HG03139 (cell line): ENCODE results near the gene RBMS2.

ENCODE experiments used
- ATAC-seq: cut with Tn5 transposase; IDR thresholded peaks from one replicate; pipeline ENCODE4 v1.9.1; 2021; ENCODE audit not compliant: unreplicated experiment

Gene RBMS2

DNA sequence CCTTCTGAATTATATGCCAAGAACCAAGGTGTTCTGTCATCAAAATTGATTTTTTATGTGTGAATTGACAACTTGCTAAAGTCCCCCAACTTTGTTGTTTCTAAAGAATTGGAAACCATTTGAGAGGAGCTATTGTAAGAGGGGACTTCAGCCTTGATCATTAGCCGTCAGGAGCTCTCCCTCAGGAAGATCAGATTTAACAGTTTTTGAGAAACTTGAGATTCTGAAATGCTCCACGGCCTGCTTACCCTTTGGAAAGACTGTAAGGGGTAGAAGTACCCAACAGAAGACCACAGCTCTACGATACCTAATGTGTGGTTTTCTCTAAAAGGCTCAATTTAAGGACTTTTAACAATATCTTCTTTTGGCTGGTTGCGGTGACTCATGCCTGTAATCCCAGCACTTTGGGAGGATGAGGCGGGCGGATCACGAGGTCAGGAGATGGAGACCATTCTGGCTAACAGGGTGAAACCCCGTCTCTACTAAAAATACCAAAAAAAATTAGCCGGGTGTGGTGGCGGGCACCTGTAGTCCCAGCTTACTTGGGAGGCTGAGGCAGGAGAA, 57.4 kb downstream of the RBMS2 start:
- no peak for ATAC-seq

GRCh38 chr12:56581418-56582145, 60.0 kb downstream of the RBMS2 start:
- ATAC-seq: no peak

GRCh38 chr12:56585098-56585497, 63.5 kb downstream of the RBMS2 start:
- no peak for ATAC-seq

GRCh38 chr12:56589783-56590182, 68.2 kb downstream of the RBMS2 start:
- no peak for ATAC-seq

DNA sequence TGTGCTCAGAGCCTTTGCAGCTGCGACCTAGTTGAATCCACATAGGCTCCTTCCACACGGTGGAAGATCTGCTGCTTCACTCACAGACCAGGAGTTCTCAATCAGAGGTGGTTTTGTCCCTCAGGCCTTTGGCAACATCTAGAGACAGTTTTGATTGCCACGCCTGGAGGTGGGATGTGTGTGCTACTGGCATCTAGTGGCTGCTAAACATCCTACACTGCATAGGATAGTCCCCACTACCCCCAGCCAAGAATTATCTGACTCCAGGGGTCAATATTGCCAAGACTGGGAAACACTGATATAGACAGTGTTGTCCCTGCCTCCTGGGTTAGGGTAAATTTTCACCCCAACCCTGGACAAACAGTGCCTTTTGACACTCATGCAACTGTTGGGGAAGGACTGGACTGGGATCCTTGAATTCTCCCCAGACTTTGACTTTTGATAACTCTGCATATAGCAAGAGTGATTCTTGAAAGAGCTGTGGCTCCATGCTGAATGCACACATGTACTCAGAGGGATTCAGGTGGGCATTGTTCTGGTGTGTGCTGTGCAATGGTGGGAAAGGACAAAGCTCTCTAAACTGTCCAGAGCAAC, 68.7 kb downstream of the RBMS2 start:
- no peak for ATAC-seq

GRCh38 chr12:56591126-56591525, 69.5 kb downstream of the RBMS2 start:
- no peak for ATAC-seq

- no peak for ATAC-seq
Measured at GRCh38 chr12:56591961-56592360, 70.3 kb downstream of the RBMS2 start.

DNA sequence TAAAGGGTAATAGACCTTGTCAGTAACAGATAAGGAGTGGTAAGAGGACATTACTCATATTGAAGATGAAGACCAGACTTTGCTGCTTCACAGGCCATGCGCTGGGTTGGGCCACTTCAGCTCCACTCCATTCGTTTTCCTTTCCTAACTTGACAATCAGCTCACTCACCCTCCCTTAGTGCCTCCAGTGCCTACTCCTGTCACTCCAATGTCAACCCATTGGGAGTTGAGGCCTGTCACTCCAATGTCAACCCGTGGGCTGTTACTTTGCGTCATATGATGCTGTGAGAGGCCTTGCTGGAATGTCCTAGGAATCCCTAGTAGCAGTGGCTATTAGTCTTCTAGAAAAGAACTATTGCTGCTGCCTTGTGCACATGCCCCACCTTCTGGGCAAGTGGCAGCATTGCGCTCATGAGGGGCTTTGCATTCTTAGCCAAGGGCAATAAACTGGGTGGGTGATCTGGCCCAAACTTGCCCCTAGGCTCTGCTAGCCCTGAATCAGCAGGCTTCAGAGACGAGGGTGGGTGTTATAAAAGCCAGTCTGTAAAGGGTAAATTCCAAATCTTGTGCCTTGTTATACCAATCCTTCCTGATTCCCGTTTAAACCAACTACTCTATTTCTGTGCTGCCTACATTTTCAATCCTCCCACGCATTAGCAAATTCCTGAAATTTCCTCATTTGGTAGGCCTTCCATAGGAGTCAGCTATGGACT, 72.4 kb downstream of the RBMS2 start:
- ATAC-seq: no peak

DNA sequence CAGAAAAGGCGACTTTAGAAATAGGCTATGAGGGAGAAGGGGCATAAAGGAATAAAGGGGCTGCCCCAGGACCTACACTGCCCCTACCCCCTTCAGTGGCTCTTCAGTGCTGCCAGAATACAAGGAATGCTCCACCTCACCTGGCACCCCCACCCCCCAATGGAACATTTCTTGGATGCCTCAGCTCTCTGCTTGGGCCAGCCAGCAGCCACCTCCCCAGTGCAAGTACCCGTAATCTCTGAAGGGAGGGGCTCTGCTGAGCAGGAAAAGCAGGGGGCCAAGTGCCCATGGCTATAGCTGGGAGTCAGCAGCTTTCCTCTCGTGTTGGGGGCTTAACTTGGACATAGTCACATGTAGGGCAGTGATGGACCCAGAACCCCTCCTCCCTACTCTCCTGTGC, 75.2 kb downstream of the RBMS2 start:
- ATAC-seq: no peak

DNA sequence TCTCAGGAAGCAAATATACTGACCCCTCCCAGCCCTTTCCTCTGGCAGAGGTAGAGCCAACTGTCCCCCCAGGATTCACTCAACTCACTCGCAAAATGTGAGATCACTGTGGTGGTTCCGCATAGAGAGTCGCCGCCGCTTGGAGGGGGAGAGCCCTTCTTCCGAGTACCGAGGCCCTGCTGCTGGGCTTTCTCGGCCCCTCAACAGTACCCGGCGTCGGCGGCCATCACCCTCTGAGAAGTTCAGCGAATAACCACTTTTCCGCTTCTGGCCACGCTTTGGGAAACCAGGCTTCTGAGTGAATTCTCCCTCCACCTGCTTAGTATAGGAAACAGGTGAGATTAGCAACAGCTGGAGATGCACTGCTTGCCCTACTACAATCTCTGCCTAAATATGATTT, 77.4 kb downstream of the RBMS2 start:
- no peak for ATAC-seq

GRCh38 chr12:56599797-56600196, 78.2 kb downstream of the RBMS2 start:
- no peak for ATAC-seq

GRCh38 chr12:56600753-56601152, 79.1 kb downstream of the RBMS2 start:
- ATAC-seq: no peak

DNA sequence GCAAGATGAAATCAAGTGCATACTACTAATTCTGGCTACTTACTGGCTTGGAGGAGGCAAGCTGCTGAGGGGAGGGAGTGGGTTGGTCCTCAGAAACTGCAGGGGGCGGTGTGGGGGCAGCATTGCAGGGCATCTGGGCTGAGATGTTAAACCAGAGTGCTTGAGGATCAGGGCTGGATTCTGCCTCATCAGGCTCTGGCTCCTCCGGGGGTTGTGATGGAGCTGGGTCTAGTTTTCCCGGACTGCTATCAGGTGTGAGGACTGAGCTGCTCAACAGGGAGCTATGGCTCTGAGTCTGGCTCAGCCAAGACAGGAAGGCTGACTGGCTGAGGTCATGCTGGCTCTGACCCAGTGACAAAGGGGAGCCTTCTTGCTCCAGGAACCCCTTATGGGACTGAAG, 79.9 kb downstream of the RBMS2 start:
- ATAC-seq: no peak

DNA sequence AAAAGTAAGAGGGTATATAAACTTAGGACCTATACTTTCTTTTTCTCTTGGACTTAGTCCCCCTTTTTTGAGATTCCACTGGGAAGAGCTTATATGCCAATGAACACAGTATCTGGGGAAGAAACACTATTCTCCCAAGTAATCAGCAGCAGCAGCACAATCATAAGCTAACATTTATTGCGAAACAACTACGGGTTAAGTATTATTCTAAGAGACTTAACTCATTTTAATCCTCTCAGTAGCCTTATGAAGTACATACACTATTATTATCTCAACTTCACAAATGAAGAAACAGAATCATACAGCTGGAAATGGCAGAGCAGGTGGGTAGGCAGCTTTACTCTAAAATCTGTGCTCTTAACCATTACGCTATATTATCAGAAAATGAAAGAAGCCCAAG, 80.6 kb downstream of the RBMS2 start:
- no peak for ATAC-seq

GRCh38 chr12:56604355-56604754, 82.7 kb downstream of the RBMS2 start:
- ATAC-seq: no peak

GRCh38 chr12:56614627-56615026, 93.0 kb downstream of the RBMS2 start:
- ATAC-seq: no peak

DNA sequence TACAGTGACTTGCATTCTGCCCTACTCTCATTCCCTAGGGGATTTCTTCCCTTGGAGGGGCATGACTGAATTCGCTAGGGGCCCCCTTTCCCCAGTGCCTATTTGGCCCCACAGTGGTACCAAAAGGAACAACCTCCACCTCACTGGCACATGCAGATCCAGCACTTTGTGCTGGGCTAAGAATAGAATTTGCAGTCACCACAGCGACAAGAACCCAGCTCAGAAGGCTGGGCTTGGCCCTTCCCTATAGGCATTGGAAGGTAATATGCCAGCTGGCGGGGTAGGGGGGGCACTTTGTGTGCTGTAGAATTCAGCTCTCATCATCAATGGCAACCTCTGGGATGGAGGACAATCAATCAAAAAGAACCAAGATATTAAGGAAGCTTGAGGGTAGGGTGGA, 94.6 kb downstream of the RBMS2 start:
- ATAC-seq: no peak

GRCh38 chr12:56616925-56617324, 95.3 kb downstream of the RBMS2 start:
- no peak for ATAC-seq

DNA sequence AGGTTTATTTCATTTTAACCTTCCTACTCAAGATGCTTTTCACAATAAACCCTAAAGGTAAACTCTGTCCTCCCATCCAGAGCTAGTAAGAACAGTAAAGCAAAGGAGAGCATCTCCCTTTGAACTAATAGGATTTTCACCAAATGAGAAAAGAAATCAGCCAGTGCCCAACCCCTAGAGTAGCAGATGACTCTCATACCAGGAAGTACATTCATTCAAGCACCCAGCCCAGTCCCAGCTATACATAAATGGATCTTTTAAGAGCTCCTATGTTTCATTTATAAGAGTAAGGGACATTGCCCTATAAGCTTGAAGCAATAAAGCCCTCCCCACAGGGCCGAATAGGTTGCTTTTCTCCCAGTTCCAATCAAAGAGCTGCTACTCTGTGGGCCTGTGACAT, 100.9 kb downstream of the RBMS2 start:
- ATAC-seq: no peak

DNA sequence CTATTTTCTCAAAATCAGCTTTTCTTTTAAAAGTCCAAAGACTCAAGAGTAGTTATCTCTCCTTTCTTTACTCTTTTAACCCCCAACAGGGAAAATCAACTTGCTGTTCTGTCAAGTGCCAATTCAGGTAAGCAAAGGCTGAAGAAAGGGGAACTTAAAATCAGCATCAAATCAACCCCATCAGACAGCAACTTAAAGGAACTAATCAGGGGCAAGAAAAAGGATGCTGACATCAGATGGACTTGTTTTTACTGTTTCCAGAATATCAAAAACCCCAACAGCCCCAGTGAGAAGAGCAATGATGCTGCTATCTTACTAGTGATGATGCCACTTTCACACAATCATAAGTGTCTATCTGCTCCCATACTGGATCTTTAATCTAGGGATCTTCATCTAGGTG, 105.1 kb downstream of the RBMS2 start:
- ATAC-seq: no peak

- no peak for ATAC-seq
Measured at GRCh38 chr12:56628671-56629458, 107.2 kb downstream of the RBMS2 start.
